CD14-positive monocyte (primary cell): ENCODE measurements around the gene SRRT. TPM values are rescaled to one million over a fixed set of nuclear protein-coding genes. Genes with fewer than 3 reads are reported as not detected.
A peak's percentile ranks its signal among the peaks of the same experiment; 100 is the strongest.

Experiments used
- DNase-seq, 3 donors: peaks; one replicate each; pipeline ENCODE4 v3.0.0-alpha.2; 2011 to 2022
- H2AFZ ChIP-seq: 2 replicates; pipeline ENCODE4 v1.6.0; 2012; ENCODE audit warnings: mild to moderate bottlenecking, low read depth, low read length, inconsistent platforms; ENCODE audit not compliant: insufficient read depth, poor library complexity, severe bottlenecking
- H3K27ac ChIP-seq, 2 donors: 1 replicate in 1 of 2; 2 replicates in 1 of 2; pipeline ENCODE4 v1.5.1; 2012 to 2013; ENCODE audit warnings: low read length in 2 of 2, control low read depth in 1 of 2, inconsistent platforms in 1 of 2, low read depth in 1 of 2, mild to moderate bottlenecking in 1 of 2
- H3K27me3 ChIP-seq, 2 donors: one replicate each; pipeline versions ENCODE4 v1.6.0 to v1.6.1; 2011 to 2013; ENCODE audit warnings: low read length in 2 of 2; ENCODE audit not compliant: control insufficient read depth in 2 of 2, insufficient read depth in 2 of 2
- H3K36me3 ChIP-seq, 2 donors: replicated peaks in 1 of 2; 1 replicate in 1 of 2; 2 replicates in 1 of 2; pipeline versions ENCODE4 v1.5.1 to v1.6.1; 2012 to 2013; ENCODE audit warnings: low read length in 2 of 2, control low read depth in 1 of 2, inconsistent platforms in 1 of 2, mild to moderate bottlenecking in 1 of 2; ENCODE audit not compliant: insufficient read depth in 2 of 2, control insufficient read depth in 1 of 2
- H3K4me1 ChIP-seq, 2 donors: 1 replicate in 1 of 2; 2 replicates in 1 of 2; pipeline versions ENCODE4 v1.5.1 to v1.6.1; 2012 to 2013; ENCODE audit warnings: low read length in 2 of 2, control low read depth in 1 of 2, inconsistent platforms in 1 of 2, mild to moderate bottlenecking in 1 of 2, moderate library complexity in 1 of 2; ENCODE audit not compliant: insufficient read depth in 2 of 2, control insufficient read depth in 1 of 2
- H3K4me2 ChIP-seq: replicated peaks from 2 replicates; pipeline ENCODE3; 2012; ENCODE audit warnings: low read length, moderate library complexity, mild to moderate bottlenecking; ENCODE audit not compliant: poor library complexity, severe bottlenecking; ENCODE audit errors: extremely low read depth
- H3K4me3 ChIP-seq, 3 experiments: fragments of 200-600 bp in 1 of 3; sonication (generic) in 1 of 3; replicated peaks in 1 of 3; 1 replicate in 2 of 3; 2 replicates in 1 of 3; pipeline ENCODE4 v1.5.1; 2011 to 2013; ENCODE audit warnings: low read length in 3 of 3, mild to moderate bottlenecking in 3 of 3, control low read depth in 2 of 3, low read depth in 2 of 3, inconsistent platforms in 1 of 3, moderate library complexity in 1 of 3
- H3K79me2 ChIP-seq: 2 replicates; pipeline ENCODE4 v1.6.0; 2012; ENCODE audit warnings: mild to moderate bottlenecking, control low read depth, inconsistent platforms, low read length, moderate library complexity; ENCODE audit not compliant: insufficient read depth
- H3K9ac ChIP-seq: 2 replicates; pipeline ENCODE4 v1.6.0; 2017; ENCODE audit warnings: low read length, mild to moderate bottlenecking; ENCODE audit not compliant: insufficient read depth, poor library complexity, severe bottlenecking
- H3K9me3 ChIP-seq, 2 donors: replicated peaks in 1 of 2; 1 replicate in 1 of 2; 2 replicates in 1 of 2; pipeline versions ENCODE4 v1.5.1 to v1.6.1; 2012 to 2013; ENCODE audit warnings: low read length in 2 of 2, control low read depth in 1 of 2; ENCODE audit not compliant: control insufficient read depth in 1 of 2, insufficient read depth in 1 of 2
- H4K20me1 ChIP-seq: 2 replicates; pipeline ENCODE4 v1.6.0; 2012; ENCODE audit warnings: mild to moderate bottlenecking, low read length, control low read depth, moderate library complexity; ENCODE audit not compliant: insufficient read depth
- H3K27ac Mint-ChIP-seq, 7 donors: one replicate each; pipeline ENCODE4 v1.8.0; 2020; ENCODE audit warnings: mild to moderate bottlenecking in 7 of 7, mixed read lengths in 7 of 7, moderate library complexity in 6 of 7, inconsistent platforms in 2 of 7
- H3K27me3 Mint-ChIP-seq, 3 donors: one replicate each; pipeline ENCODE4 v1.8.0; 2021 to 2022; ENCODE audit warnings: low read depth in 3 of 3, mild to moderate bottlenecking in 3 of 3, mixed read lengths in 3 of 3, moderate library complexity in 3 of 3, inconsistent platforms in 1 of 3
- H3K36me3 Mint-ChIP-seq, 2 donors: one replicate each; pipeline ENCODE4 v1.8.0; 2020; ENCODE audit warnings: mixed read lengths in 2 of 2, inconsistent platforms in 1 of 2, mild to moderate bottlenecking in 1 of 2
- H3K4me1 Mint-ChIP-seq: one replicate; pipeline ENCODE4 v1.8.0; 2020; ENCODE audit warnings: mild to moderate bottlenecking, mixed read lengths
- H3K4me3 Mint-ChIP-seq, 2 donors: one replicate each; pipeline ENCODE4 v1.8.0; 2020; ENCODE audit warnings: mild to moderate bottlenecking in 2 of 2, mixed read lengths in 2 of 2, moderate library complexity in 1 of 2
- H3K9me3 Mint-ChIP-seq, 7 donors: one replicate each; pipeline ENCODE4 v1.8.0; 2020 to 2022; ENCODE audit warnings: mixed read lengths in 7 of 7, mild to moderate bottlenecking in 6 of 7, moderate library complexity in 6 of 7, inconsistent platforms in 2 of 7
- WGBS: methylation state at CpG from one replicate; pipeline ENCODE4 v1.1.5; 2013; ENCODE audit warnings: missing lambda C conversion rate; ENCODE audit not compliant: insufficient coverage; 5-methylcytosine and 5-hydroxymethylcytosine counted together
- intact Hi-C, 2 donors: fragments of 100-400 bp; cut with micrococcal nuclease; formaldehyde crosslinking; loops; one replicate each; pipeline versions ENCODE4 v1.15.0 to v1.15.1; 2023
- polyA plus RNA-seq, 3 donors: library from polyadenylated mRNA; depleted of rRNA in 1 of 3; unstranded in 2 of 3; stranded (reverse) in 1 of 3; fragments of 300-500 nt in 2 of 3; fragments of >200 nt in 1 of 3; fragmentation: Illumina TruSeq in 2 of 3; gene quantifications; 1 replicate in 2 of 3; 2 replicates in 1 of 3; pipeline ENCODE4 v1.2.3, GENCODE V29; 2012 to 2021
- TF ChIP-seq, protein P1 (sequence below): fragments of 200-600 bp; IDR thresholded peaks from one replicate; pipeline ENCODE4 v1.8.0; 2022; ENCODE audit warnings: antibody characterized with exemption, mild to moderate bottlenecking

The SRRT gene
- polyA plus RNA-seq, 3 donors, result 26.9 to 116 (median 29.6) TPM

- Mint-ChIP-seq H3K9me3 (peaks cover 0 to 12% (median 7%) of the 10 kb centered on the region in 7 donors), H3K4me1 (peaks cover 9% of the 10 kb centered on the region), H3K4me3 (peak overlapping the region in 1 of 2 donors; percentile 78), H3K27ac (peak overlapping the region in 1 of 7 donors; percentile 59), H3K27me3 (peaks cover 47 to 78% (median 58%) of the 10 kb centered on the region in 3 donors), H3K36me3 (peaks cover 6 to 8% of the 10 kb centered on the region in 2 donors)
- Histone ChIP-seq H3K9ac (no peak overlapping the region), H3K4me3 (no peak overlapping the region), H3K27ac (no peak overlapping the region), H3K4me1 (peaks cover 14 to 20% of the 10 kb centered on the region in 2 donors), H4K20me1 (no peaks in the 10 kb centered on the region), H2AFZ (no peak overlapping the region), H3K9me3 (peaks cover 0 to 13% of the 10 kb centered on the region in 2 donors), H3K79me2 (no peaks in the 10 kb centered on the region), H3K27me3 (peaks cover 14 to 61% of the 10 kb centered on the region in 2 donors), H3K36me3 (no peaks in the 10 kb centered on the region), H3K4me2 (no peak overlapping the region)
- WGBS, result 79% methylated on average over 5 of the region's 13 CpGs
- TF ChIP-seq, protein P1, sequence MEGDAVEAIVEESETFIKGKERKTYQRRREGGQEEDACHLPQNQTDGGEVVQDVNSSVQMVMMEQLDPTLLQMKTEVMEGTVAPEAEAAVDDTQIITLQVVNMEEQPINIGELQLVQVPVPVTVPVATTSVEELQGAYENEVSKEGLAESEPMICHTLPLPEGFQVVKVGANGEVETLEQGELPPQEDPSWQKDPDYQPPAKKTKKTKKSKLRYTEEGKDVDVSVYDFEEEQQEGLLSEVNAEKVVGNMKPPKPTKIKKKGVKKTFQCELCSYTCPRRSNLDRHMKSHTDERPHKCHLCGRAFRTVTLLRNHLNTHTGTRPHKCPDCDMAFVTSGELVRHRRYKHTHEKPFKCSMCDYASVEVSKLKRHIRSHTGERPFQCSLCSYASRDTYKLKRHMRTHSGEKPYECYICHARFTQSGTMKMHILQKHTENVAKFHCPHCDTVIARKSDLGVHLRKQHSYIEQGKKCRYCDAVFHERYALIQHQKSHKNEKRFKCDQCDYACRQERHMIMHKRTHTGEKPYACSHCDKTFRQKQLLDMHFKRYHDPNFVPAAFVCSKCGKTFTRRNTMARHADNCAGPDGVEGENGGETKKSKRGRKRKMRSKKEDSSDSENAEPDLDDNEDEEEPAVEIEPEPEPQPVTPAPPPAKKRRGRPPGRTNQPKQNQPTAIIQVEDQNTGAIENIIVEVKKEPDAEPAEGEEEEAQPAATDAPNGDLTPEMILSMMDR, result no peak
- intact Hi-C loops, result loop anchor here (1.0 to 2.0 kb wide), 2 partner anchors 68 to 161 kb away; no protein-coding TSS in a partner anchor
- DNase-seq, result no peak
These were observed 23.0 kb downstream of the SRRT start for GRCh38 chr7:100897772-100898454.

- Histone ChIP-seq H3K9ac (no peak overlapping the region), H3K79me2 (no peaks in the 10 kb centered on the region), H3K27ac (no peak overlapping the region), H3K9me3 (peaks cover 0 to 6% of the 10 kb centered on the region in 2 donors), H2AFZ (no peak overlapping the region), H3K4me2 (no peak overlapping the region), H3K27me3 (peaks cover 14 to 46% of the 10 kb centered on the region in 2 donors), H3K4me1 (peaks cover 14 to 20% of the 10 kb centered on the region in 2 donors), H3K36me3 (no peaks in the 10 kb centered on the region), H4K20me1 (no peaks in the 10 kb centered on the region), H3K4me3 (no peak overlapping the region)
- H3K4me1 Mint-ChIP-seq, result peaks cover 9% of the 10 kb centered on the region
- no peak for DNase-seq
- peaks cover 0 to 10% (median 7%) of the 10 kb centered on the region in 7 donors for H3K9me3 Mint-ChIP-seq
- H3K4me3 Mint-ChIP-seq, result no peak overlapping the region
- WGBS, result no CpG with 5 or more reads among the region's 5 CpGs
- TF ChIP-seq, protein P1, result no peak
- peaks cover 6% of the 10 kb centered on the region in 2 donors for H3K36me3 Mint-ChIP-seq
- peaks cover 39 to 69% (median 51%) of the 10 kb centered on the region in 3 donors for H3K27me3 Mint-ChIP-seq
- intact Hi-C loops, result no loop called here
- no peak overlapping the region for H3K27ac Mint-ChIP-seq
These were observed 24.5 kb downstream of the SRRT start for GRCh38 chr7:100899432-100899831.
